Measurements from ENCODE around the gene TUBGCP2. TPM values are rescaled to one million over a fixed set of nuclear protein-coding genes. Genes with fewer than 3 reads are reported as not detected.

TUBGCP2 gene
- total RNA-seq, 1 experiment from 2014 or later, result 33.1 TPM

- no peak for DNase-seq (ENCODE audit: low read depth, low spot score)
- in situ Hi-C loops (cut with HindIII; ENCODE audit: low pct_unique_long_range_greater_than_20kb, low sequenced_read_pairs), result no loop called here
These were observed 77.3 kb downstream of the TUBGCP2 start for GRCh38 chr10:133231244-133231945.

GRCh38 chr10:133230387-133231195, 78.1 kb downstream of the TUBGCP2 start:
- in situ Hi-C loops (cut with HindIII; ENCODE audit: low pct_unique_long_range_greater_than_20kb, low sequenced_read_pairs), result no loop called here
- no peak for DNase-seq (ENCODE audit: low read depth, low spot score)

- in situ Hi-C loops (cut with HindIII; ENCODE audit: low pct_unique_long_range_greater_than_20kb, low sequenced_read_pairs), result no loop called here
- DNase-seq (ENCODE audit: low read depth, low spot score), result no peak
These were observed 78.7 kb downstream of the TUBGCP2 start, which contains the start of gene UTF1 for GRCh38 chr10:133230044-133230361. UTF1 (plus strand) TSS chr10:133230217; CDS start chr10:133230289, 72 bp downstream.

GRCh38 chr10:133229265-133230043, 79.2 kb downstream of the TUBGCP2 start:
- in situ Hi-C loops (cut with HindIII; ENCODE audit: low pct_unique_long_range_greater_than_20kb, low sequenced_read_pairs), result no loop called here
- DNase-seq (ENCODE audit: low read depth, low spot score), result no peak

Small RNA genes lying within 50 kb of the gene (small RNA-seq; reads per million reads assigned to genes)
- gene BANF1P2, result 0 reads per million in 2 experiments

Other genes with a start within 250 kb of the TUBGCP2 start
- not detected in 2 replicates for gene ADGRA1, start 220.9 kb downstream of the TUBGCP2 start, total RNA-seq (2014; rRNA removed; shearing (Covaris generic))
- 0.34 and 0.45 TPM in 2 replicates for gene KNDC1, start 148.7 kb downstream of the TUBGCP2 start, total RNA-seq (2014; rRNA removed; shearing (Covaris generic))
- not detected in 2 replicates for gene UTF1, start 78.7 kb downstream of the TUBGCP2 start, total RNA-seq (2014; rRNA removed; shearing (Covaris generic))
- not detected in 2 replicates for gene VENTX, start 71.0 kb downstream of the TUBGCP2 start, total RNA-seq (2014; rRNA removed; shearing (Covaris generic))
- 0.05 and 0.64 TPM in 2 replicates for gene ADAM8, start 32.0 kb downstream of the TUBGCP2 start, total RNA-seq (2014; rRNA removed; shearing (Covaris generic))
- 15.2 and 28.1 TPM in 2 replicates for gene ZNF511, start within 50 bp of the TUBGCP2 start, total RNA-seq (2014; rRNA removed; shearing (Covaris generic))
- not detected in 2 replicates for gene CALY, start 28.0 kb upstream of the TUBGCP2 start, total RNA-seq (2014; rRNA removed; shearing (Covaris generic))
- not detected in 2 replicates for gene PRAP1, start 38.5 kb upstream of the TUBGCP2 start, total RNA-seq (2014; rRNA removed; shearing (Covaris generic))
- gene FUOM, start 49.1 kb upstream of the TUBGCP2 start, total RNA-seq (2014; rRNA removed; shearing (Covaris generic)), result 22.1 and 30.2 TPM in 2 replicates
- gene ECHS1, start 64.5 kb upstream of the TUBGCP2 start, total RNA-seq (2014; rRNA removed; shearing (Covaris generic)), result 80.6 and 90.4 TPM in 2 replicates
- gene PAOX, start 70.4 kb upstream of the TUBGCP2 start, total RNA-seq (2014; rRNA removed; shearing (Covaris generic)), result 0.83 and 1.0 TPM in 2 replicates
- gene MTG1, start 85.3 kb upstream of the TUBGCP2 start, total RNA-seq (2014; rRNA removed; shearing (Covaris generic)), result 34.9 and 38.5 TPM in 2 replicates
- not detected in 2 replicates for gene SPRN, start 115.8 kb upstream of the TUBGCP2 start, total RNA-seq (2014; rRNA removed; shearing (Covaris generic))
- 0.29 and 0.37 TPM in 2 replicates for gene SCART1, start 145.1 kb upstream of the TUBGCP2 start, total RNA-seq (2014; rRNA removed; shearing (Covaris generic))
- gene CYP2E1, start 218.5 kb upstream of the TUBGCP2 start, total RNA-seq (2014; rRNA removed; shearing (Covaris generic)), result not detected in 2 replicates